ENCODE results near the gene ARHGAP24. TPM values are rescaled to one million over a fixed set of nuclear protein-coding genes. Genes with fewer than 3 reads are reported as not detected.

The ARHGAP24 gene
- total and polyA plus RNA-seq, 2 experiments from 2014 or later: 19.5 to 29.6 TPM

GRCh38 chr4:86007042-86007441 is 532.1 kb downstream of the ARHGAP24 start:
- Histone ChIP-seq H3K36me3 (replicated peaks; ENCODE audit: insufficient read depth, low read depth) (no peaks in the 10 kb centered on the region), H3K4me1 (ENCODE audit: insufficient read depth) (no peaks in the 10 kb centered on the region), H2AFZ (no peak overlapping the region), H3K4me2 (no peak overlapping the region), H3K27ac (no peak overlapping the region), H3K9me2 (replicated peaks; ENCODE audit: insufficient read depth) (no peaks in the 10 kb centered on the region), H4K20me1 (ENCODE audit: insufficient read depth, poor library complexity, severe bottlenecking) (no peaks in the 10 kb centered on the region), H3K4me3 (no peak overlapping the region), H3K27me3 (no peaks in the 10 kb centered on the region), H3K9me3 (ENCODE audit: low read depth) (no peaks in the 10 kb centered on the region), H3K79me2 (no peaks in the 10 kb centered on the region)
- no peak for TF ChIP-seq EZH2phosphoT487 (IDR thresholded peaks at IDR 0.05; ENCODE audit: low read depth, severe bottlenecking, unreplicated experiment)
- TF ChIP-seq EZH2 (IDR thresholded peaks at IDR 0.05; ENCODE audit: borderline replicate concordance): no peak
- TF ChIP-seq, protein P1, sequence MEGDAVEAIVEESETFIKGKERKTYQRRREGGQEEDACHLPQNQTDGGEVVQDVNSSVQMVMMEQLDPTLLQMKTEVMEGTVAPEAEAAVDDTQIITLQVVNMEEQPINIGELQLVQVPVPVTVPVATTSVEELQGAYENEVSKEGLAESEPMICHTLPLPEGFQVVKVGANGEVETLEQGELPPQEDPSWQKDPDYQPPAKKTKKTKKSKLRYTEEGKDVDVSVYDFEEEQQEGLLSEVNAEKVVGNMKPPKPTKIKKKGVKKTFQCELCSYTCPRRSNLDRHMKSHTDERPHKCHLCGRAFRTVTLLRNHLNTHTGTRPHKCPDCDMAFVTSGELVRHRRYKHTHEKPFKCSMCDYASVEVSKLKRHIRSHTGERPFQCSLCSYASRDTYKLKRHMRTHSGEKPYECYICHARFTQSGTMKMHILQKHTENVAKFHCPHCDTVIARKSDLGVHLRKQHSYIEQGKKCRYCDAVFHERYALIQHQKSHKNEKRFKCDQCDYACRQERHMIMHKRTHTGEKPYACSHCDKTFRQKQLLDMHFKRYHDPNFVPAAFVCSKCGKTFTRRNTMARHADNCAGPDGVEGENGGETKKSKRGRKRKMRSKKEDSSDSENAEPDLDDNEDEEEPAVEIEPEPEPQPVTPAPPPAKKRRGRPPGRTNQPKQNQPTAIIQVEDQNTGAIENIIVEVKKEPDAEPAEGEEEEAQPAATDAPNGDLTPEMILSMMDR (IDR thresholded peaks at IDR 0.05; ENCODE audit: poor library complexity): no peak
- 93% methylated on average over 6 of the region's 6 CpGs for WGBS (ENCODE audit: low lambda C conversion rate, missing lambda C conversion rate)
- no peak for DNase-seq (ENCODE audit: low spot score)

- Histone ChIP-seq H3K4me2 (no peak overlapping the region), H3K27ac (no peak overlapping the region), H3K27me3 (no peaks in the 10 kb centered on the region), H3K4me3 (no peak overlapping the region), H3K4me1 (ENCODE audit: insufficient read depth) (no peaks in the 10 kb centered on the region), H3K9me3 (ENCODE audit: low read depth) (no peaks in the 10 kb centered on the region), H3K79me2 (no peaks in the 10 kb centered on the region), H3K9me2 (replicated peaks; ENCODE audit: insufficient read depth) (no peaks in the 10 kb centered on the region), H2AFZ (no peak overlapping the region), H3K36me3 (replicated peaks; ENCODE audit: insufficient read depth, low read depth) (no peaks in the 10 kb centered on the region), H4K20me1 (ENCODE audit: insufficient read depth, poor library complexity, severe bottlenecking) (no peaks in the 10 kb centered on the region)
- 88% methylated on average over 1 of the region's 1 CpG for WGBS (ENCODE audit: low lambda C conversion rate, missing lambda C conversion rate)
- DNase-seq (ENCODE audit: low spot score): no peak
- no peak for TF ChIP-seq EZH2phosphoT487 (IDR thresholded peaks at IDR 0.05; ENCODE audit: low read depth, severe bottlenecking, unreplicated experiment)
- TF ChIP-seq EZH2 (IDR thresholded peaks at IDR 0.05; ENCODE audit: borderline replicate concordance): no peak
Observed at GRCh38 chr4:86011117-86011516, 536.2 kb downstream of the ARHGAP24 start.

GRCh38 chr4:86013621-86014020 is 538.7 kb downstream of the ARHGAP24 start:
- H3K9me3 ChIP-seq (ENCODE audit: low read depth): no peaks in the 10 kb centered on the region
- TF ChIP-seq EZH2phosphoT487 (IDR thresholded peaks at IDR 0.05; ENCODE audit: low read depth, severe bottlenecking, unreplicated experiment) (no peak), EZH2 (IDR thresholded peaks at IDR 0.05; ENCODE audit: borderline replicate concordance) (no peak)
- TF ChIP-seq, protein P1 (IDR thresholded peaks at IDR 0.05; ENCODE audit: poor library complexity): no peak
- DNase-seq (ENCODE audit: low spot score): no peak
- no peak overlapping the region for H3K4me3 ChIP-seq
- H2AFZ ChIP-seq: no peak overlapping the region
- no peaks in the 10 kb centered on the region for H3K27me3 ChIP-seq
- H3K4me1 ChIP-seq (ENCODE audit: insufficient read depth): no peaks in the 10 kb centered on the region
- no peak overlapping the region for H3K4me2 ChIP-seq
- H3K27ac ChIP-seq: no peak overlapping the region
- H4K20me1 ChIP-seq (ENCODE audit: insufficient read depth, poor library complexity, severe bottlenecking): no peaks in the 10 kb centered on the region
- H3K9me2 ChIP-seq (replicated peaks; ENCODE audit: insufficient read depth): no peaks in the 10 kb centered on the region
- no peaks in the 10 kb centered on the region for H3K36me3 ChIP-seq (replicated peaks; ENCODE audit: insufficient read depth, low read depth)
- 78% methylated on average over 4 of the region's 4 CpGs for WGBS (ENCODE audit: low lambda C conversion rate, missing lambda C conversion rate)
- H3K79me2 ChIP-seq: no peaks in the 10 kb centered on the region

GRCh38 chr4:86014599-86014998 is 539.6 kb downstream of the ARHGAP24 start:
- DNase-seq (ENCODE audit: low spot score): peak; percentile 7
- no peak overlapping the region for H3K27ac ChIP-seq
- H4K20me1 ChIP-seq (ENCODE audit: insufficient read depth, poor library complexity, severe bottlenecking): no peaks in the 10 kb centered on the region
- no peaks in the 10 kb centered on the region for H3K36me3 ChIP-seq (replicated peaks; ENCODE audit: insufficient read depth, low read depth)
- TF ChIP-seq, protein P1 (IDR thresholded peaks at IDR 0.05; ENCODE audit: poor library complexity): no peak
- TF ChIP-seq EZH2 (IDR thresholded peaks at IDR 0.05; ENCODE audit: borderline replicate concordance): no peak
- TF ChIP-seq EZH2phosphoT487 (IDR thresholded peaks at IDR 0.05; ENCODE audit: low read depth, severe bottlenecking, unreplicated experiment): no peak
- H3K4me1 ChIP-seq (ENCODE audit: insufficient read depth): no peaks in the 10 kb centered on the region
- H3K9me3 ChIP-seq (ENCODE audit: low read depth): no peaks in the 10 kb centered on the region
- no peak overlapping the region for H3K4me3 ChIP-seq
- H3K79me2 ChIP-seq: no peaks in the 10 kb centered on the region
- no peak overlapping the region for H3K4me2 ChIP-seq
- 59% methylated on average over 5 of the region's 5 CpGs for WGBS (ENCODE audit: low lambda C conversion rate, missing lambda C conversion rate)
- no peaks in the 10 kb centered on the region for H3K27me3 ChIP-seq
- no peak overlapping the region for H2AFZ ChIP-seq
- H3K9me2 ChIP-seq (replicated peaks; ENCODE audit: insufficient read depth): no peaks in the 10 kb centered on the region
